EL (cell line): ENCODE data around the gene NCF2.
"Not testable (repeated sequence)": the region's sequence is repeated elsewhere in the genome, so short reads cannot be mapped to it uniquely, and the experiment has no call there.

Source experiments
- DNase-seq: peaks from one replicate; pipeline ENCODE4 v3.0.0-alpha.2; 2016

Gene NCF2, protein sequence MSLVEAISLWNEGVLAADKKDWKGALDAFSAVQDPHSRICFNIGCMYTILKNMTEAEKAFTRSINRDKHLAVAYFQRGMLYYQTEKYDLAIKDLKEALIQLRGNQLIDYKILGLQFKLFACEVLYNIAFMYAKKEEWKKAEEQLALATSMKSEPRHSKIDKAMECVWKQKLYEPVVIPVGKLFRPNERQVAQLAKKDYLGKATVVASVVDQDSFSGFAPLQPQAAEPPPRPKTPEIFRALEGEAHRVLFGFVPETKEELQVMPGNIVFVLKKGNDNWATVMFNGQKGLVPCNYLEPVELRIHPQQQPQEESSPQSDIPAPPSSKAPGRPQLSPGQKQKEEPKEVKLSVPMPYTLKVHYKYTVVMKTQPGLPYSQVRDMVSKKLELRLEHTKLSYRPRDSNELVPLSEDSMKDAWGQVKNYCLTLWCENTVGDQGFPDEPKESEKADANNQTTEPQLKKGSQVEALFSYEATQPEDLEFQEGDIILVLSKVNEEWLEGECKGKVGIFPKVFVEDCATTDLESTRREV

DNA sequence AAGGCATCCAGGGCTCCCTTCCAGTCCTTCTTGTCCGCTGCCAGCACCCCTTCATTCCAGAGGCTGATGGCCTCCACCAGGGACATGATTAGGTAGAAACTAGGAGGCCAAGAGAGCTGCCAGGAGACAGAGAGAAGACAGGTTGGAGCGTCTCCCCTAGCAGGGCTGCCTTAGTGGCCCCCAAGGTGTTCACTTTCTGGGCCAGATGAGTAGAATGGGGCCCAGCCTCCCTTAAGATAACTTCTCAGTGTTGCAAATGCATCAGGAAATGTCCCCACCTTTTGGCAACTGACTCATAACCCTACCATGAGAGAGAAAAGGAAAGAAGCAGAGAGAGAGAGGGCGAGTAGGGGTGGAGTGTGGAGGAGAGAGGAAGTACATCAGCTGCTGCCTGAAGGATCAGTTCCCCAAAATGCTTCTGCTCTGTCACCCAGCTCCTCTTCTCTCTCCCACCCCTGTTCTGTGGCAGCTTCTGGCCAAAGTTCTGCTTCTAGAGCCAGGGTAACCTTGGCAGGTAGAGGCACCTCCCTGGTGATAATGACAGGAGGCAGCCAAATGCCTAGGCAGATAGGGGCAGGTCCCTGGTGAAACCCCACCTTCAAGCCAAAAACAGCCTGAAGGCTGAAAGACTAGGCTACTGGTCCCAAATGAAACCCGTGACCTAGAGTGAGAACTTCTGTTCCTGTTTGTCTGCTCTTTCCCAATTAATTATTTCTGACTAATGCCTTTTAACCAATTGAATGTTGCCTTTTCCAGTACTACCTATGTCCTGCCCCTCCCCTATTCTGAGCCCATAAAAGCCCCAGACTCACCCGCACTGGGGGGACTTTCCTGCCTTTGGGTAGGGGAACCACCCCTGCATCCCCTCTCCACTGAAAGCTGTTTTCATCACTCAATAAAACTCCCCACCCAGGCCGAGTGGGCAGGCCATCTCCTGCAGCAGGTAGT, at the start of gene NCF2:
TSS of gene NCF2 (minus strand) at position 216 of the 948 bp plus-strand sequence. CDS start at position 86, 130 bp downstream.
- peak; percentile 52 for DNase-seq

DNA sequence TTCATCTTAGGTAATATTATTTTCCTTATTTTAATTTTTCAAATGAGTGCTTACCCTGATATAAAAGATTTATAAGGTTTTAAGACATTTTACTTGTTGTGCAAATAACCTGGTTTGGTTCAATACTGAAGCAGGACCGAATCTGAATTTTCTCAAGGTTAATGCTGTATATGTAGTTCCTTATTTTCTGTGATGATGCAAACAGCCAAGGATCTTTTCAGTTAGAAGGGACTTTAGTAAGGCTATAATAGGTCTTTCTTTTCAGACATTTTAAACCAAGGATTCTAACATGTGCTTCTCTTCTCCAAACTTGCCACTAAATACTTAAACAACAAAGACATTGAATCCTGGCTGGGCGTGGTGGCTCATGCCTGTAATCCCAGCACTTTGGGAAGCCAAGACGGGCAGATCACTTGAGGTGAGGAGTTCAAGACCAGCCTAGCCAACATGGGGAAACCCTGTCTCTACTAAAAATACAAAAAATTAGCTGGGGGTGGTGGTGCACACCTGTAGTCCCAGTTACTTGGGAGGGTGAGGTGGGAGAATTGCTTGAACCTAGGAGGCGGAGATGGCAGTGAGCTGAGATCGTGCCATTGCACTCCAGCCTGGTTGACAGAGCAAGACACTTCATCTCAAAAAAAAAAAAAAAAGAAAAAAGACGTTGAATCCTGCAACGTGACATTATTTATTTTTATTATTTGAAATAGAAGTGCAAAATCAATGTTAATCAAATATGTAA, 48.6 kb upstream of the NCF2 start:
- DNase-seq, result no peak

DNA sequence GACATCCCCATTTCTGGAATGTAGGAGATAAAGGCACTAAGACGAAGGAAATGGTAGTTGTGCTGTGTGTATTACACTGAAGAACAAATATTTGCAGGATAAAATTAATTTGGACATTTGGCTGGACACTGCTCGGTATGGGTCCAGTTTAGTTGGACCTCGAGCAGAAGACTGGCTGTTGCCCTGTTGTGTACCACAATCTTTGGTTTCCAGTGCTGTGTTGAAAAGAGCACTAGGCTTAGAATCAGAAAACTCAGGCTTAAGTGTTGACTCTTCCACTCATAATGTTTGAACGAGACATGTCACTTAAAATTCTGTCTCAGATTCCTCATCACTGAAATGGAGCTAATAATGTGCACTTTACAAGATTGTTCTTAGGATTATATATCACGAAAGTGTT, 46.5 kb upstream of the NCF2 start:
- DNase-seq, result no peak

DNA sequence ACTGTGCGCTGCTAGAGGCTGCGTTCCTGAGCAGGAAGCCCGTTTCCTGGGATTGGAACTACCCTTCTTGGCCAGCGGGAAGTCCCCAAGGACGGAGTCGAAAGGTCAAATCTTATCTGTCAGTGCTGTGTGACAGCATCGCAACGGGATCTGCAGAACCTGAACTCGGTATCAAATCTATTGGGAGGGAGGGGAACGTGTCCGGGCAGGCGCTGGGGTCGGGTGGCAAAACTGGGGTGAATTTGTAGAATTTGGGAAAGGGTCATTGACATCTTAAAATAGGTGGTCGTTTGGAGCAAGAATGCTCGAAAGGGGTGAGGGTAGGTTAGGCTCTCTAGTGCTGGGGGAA, 46.0 kb upstream of the NCF2 start:
- DNase-seq, result no peak

DNA sequence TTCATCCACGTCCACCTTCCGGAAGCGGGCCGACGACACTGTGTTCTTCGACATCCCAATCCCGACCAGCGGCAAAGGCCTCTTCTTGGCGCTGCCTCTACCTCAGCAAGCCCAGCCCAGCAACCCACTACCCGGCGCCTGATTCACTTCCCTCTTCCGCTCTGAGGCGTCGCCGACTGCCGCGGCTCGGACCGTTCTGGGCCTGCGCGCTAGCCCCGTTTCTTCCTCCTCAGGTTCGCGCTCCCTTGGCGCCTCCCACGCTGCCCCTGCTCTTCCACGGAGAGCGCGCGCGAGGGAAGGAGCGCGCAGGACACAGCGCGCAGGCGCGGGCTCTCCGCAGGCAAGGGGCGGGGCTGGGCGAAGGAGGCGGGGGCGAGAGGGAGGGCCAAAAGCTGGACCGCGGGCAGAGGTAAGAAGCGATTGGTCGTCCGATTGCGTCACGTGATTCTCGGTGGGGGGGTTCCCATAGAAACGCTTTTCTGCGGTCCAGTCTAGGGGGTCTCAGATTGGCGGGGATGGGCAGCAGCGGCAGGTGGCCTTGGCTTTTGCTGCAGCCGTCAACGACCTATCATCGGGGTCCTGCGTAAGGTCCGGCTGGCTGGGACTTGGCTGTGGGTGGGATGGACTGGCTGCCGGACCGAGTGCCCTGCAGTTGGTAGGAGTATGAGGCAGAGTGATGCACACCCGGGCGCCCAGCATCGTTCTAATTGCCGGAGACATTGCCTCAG, 45.5 kb upstream of the NCF2 start, which contains the start of gene ARPC5:
TSS of gene ARPC5 (minus strand) at position 178 of the 728 bp plus-strand sequence. CDS start at position 54, 124 bp downstream.
- peak; percentile 98 for DNase-seq

DNA sequence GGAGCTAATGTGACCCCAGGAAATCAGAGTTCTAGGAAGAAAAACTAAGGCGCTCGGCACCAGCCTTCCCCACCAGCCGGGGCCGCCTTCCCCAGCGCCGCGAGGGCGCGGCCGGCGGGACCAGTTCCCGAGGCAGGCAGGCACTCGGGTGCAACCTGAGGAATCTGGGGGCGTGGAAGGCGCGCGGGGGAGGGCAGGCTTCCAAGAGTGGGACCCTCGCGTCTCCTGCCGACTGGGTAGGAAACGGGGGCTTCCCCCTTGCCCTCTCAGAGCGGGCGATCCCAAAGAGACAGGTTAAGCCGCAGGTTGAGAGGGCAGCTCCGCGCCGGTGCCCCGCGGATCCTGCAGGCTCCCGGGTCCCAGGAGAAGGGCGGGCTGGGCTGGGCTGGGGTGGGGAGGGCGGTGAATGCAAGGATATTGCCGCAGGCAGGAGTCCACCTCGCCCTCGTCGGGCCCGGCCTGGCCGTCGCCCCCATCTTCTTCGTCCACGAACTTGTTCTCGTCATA, 44.9 kb upstream of the NCF2 start:
- peak; percentile 34 for DNase-seq

DNA sequence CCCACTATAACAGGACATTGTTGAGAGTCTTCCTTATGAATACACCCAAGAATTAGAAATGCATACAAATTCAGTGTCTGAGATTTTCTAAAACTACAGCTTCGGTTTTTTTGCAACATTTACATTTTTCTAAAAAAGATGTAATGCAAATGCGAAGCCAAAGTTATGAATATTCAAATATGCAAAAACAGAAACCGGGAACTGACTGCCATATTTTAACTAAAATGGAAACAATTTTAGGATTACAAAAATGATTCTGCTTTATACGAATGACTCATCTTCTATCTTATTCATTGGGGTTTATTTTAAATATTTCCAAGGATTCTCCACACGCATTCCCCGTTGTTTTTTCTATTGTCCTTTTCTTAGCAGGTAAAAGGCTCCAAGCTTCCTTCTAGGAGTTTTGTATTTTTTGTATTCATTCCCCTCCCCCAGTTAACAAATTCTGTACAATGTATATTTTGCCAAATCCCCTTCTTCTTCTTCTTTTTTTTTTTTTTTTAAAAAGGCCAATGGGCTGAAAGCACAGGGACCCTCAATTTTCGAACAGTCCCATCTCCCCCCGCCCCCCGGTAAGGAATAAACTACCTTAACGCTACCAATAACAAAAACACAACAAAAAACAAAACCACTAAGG, 44.3 kb upstream of the NCF2 start:
- no peak for DNase-seq

DNA sequence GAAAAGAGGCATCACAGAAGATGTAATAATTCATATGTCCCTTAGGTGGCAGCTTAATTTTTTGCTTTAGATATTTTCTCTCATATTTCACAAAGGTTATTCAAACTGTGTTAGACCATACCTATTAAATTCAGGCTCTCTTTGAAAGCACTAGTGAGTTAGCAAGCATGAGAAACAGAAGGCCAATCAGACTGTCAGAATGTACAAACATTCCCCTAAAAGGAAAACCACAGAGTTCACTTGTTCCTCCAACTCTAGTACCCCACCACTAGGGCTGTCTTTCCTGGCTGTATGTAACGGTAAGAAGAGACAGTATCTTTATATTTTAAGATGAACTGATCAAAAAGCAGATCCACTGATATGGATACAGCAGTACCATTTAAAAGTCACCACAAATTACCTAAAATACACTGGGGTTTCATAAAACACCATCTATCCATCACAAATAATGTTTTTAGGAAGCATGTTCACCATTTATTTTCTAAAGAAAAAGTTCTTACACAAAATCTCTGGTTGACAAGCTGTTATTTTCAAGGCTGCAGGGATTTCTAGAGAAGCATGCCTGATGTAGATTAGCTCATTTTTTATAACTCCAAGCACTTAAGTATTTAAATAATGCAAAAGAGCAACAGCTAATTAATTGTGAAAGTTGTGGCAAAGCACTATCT, 43.6 kb upstream of the NCF2 start:
- peak; percentile 90 for DNase-seq

DNA sequence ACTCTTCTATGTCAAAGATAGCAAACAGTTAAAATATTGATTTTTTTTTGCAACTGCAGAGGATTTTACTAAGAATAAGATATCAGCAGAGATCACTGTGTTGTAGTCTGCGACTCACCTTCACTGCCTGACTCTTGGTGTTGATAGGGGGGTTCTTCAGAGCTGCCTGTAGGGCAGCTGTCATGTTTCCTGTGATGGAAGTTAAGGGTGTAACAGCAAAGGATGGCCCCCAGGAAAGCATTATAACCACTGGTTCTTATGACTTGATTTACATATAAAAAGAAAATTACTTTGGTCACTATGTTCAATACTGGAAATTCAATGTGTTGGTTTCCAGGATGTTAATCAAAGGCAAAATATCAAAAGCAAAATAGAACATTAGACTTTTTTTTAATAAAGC, 42.7 kb upstream of the NCF2 start:
- peak; percentile 29 for DNase-seq

DNA sequence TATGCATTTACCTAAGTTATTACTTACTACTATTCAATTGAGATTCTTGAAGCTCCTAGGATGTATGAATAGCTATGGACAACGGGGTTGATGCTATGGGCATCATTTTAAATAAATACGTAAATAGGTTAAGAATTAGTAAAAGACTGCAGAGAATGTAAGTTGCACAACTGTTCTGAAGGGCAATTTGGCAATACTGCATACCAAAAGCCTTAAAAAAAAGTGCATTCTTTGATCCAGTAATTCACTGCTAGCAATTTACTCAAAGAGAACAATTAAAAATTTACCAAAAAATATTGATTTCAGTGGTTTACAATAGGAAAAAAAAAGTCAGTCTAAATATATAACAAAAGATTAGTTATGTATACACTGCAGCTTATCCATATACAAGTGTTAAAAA, 41.9 kb upstream of the NCF2 start:
- DNase-seq, result peak; percentile 73

DNA sequence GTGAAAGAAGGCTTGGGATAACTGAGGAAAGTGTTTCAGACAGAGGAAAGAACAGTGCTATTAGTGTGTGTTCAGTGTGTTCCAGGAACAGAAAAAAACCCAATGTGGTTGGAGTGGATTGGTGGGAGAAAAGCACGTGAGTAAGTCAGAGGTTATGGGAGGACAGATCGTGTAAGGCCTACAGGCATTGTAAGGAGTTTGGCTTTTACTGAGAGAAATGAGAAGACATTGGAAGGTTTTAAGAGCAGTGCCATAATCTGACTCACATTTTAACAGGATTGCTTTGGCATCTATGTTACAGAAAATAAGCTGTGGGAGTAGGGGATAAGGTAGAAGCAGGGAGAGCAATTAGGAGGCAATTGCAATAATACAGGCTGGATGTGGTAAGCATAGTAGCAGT, 40.5 kb upstream of the NCF2 start:
- DNase-seq, result peak; percentile 54

DNA sequence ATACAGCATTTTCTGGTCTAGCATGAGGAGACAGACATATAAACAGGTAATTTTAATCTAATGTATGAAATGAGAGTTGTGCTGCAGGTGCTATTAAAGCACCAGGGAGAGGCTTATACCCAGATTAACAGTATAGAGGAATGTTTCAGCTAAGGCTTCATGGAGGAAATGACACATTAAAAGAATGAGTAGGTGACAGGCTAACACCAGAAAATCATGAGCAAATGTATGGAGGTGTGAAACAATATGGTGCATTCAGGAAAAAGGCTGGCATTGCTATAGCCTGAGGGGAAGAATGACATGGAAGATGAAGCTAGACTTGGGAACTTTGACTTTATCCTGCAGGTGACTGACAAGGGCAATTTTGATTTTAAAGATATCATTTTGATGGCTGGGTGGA, 38.3 kb upstream of the NCF2 start:
- DNase-seq, result no peak

DNA sequence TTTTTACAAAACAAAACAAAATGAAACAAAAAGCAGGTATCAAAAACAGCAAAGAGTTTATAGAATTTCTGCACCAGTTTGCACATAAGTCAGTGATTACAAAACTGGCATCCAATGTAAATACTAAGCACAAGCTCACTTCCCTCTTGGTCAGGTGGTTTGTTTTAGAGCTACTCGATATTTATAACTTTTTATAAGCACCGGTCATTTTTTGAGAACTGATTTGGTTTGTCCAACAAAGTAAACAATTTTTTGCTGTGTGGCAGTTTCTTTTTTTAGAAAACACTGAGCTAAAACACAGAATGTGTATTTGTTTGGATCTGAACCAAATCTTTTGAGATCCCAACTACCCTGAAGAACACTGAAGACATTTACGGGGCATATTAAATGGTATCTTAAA, 36.0 kb upstream of the NCF2 start:
- DNase-seq, result not testable (repeated sequence)

DNA sequence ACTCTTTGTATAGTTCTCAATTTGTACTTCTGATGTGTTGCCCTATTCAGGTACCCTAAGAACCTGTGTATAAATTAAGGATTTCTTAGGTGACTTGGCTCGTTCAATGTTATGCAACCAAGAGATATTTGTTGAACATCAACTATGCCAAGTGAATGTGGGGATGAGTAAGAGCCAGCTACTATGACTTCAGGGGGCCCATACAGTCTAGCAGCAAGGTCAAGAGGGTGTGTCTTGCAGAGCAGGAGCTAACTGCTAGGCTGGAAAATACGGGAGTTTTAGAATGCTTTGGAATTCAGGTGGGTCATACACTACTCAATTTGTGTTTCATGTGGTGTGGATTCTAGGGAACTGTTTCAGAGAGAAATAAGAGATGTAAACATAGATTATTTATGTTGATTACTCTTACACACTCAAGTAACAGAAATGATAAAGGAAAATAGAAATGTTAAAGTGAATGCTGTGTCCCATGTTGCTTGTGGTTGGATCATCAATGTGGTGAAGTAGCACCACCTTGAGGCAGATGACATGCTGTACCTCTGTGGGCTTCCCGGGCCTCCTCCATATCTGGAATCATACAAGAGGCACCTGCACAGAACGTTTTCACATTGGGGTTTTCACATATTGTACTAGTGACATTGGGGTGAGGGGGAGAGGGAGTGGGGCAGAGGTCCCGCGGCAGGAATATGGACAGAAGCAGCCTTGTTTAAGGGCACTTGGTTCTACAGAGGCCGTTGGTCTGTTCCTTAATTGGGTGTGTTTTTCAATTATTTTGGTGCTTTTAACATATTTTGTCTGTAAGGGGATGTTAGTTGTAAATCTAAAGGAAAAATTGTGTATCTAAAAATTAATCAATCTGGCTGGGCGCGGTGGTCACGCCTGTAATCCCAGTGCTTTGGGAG, 32.9 kb upstream of the NCF2 start:
- DNase-seq, result peak; percentile 69

DNA sequence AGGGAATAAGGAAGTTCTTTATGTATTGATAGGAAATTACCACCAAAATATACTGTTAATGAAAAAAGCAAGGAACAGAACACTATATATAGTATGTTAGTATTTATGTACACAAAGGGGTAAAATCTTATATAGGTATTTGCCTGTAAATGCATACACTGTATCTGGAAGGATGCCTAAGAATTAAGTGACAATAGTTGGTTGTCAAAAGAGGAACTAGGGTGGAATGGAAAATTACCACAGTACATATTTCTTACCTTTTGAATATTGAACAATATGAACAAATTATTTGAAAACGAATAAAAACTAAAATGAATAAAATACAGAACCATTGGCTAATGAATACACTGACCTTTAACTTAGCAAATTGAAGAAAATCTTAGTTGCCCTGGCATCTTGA, 31.8 kb upstream of the NCF2 start:
- no peak for DNase-seq

DNA sequence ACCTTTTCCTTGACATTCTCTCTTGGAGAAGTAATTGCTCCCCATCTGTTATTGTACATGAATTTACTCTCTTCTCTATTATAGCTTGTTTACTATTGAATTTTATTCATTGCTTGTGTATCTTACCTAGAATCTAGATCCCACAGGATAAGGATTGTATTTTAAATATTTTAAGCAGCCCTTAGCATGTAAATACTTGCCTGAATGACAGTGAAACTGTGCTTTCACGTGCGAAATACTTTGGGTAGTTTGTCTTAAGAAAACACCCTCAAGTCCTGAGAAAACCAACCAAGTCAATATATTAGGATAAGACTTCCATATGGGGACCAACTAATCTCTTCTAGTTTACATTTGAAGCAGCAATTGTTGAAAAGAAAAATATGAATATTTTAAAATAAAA, 30.1 kb upstream of the NCF2 start:
- DNase-seq, result no peak

DNA sequence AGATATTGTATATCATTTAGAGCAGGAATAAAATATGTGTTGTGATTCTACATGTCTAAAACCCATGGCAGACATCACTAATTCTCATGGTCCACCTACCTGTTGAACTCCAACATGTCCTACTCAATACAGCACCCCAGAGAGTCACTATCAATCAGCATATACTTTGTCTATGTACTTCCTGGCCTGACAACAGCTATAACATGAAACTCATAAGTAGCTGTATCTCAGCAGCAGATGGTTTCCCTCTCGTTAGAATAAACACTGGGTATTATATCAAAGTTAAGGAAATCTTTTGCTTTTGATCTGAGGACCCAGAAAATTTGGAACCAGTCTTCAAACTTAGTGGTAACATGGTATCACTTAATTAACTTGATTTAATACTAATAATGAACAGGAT, 29.5 kb upstream of the NCF2 start:
- no peak for DNase-seq

DNA sequence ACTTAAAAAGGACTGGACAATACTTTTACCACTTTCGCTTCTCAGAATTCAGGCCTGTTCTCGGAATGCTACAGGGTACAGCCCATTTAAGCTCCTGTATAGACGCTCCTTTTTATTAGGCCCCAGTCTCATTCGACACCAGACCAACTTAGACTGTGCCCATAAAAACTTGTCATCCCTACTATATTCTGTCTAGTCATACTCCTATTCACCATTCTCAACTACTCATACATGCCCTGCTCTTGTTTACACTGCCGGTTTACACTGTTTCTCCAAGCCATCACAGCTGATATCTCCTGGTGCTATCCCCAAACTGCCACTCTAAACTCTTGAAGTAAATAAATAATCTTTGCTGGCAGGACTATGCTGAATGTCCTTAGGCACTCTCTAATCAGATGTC, 27.9 kb upstream of the NCF2 start:
- DNase-seq, result not testable (repeated sequence)

DNA sequence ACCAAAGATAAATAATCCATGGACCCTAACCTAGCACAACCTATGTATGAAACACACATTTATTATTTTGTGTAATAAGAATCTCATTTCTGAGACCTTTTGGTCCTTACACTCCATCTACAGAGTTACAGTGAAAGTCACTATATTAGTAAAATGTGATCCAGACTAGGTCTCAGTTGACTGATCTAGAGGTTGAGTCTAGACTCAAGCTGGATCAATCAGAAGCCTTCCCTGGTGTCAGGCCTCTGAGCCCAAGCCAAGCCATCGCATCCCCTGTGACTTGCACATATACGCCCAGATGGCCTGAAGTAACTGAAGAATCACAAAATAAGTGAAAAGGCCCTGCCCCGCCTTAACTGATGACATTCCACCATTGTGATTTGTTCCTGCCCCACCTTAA, 22.7 kb upstream of the NCF2 start:
- not testable (repeated sequence) for DNase-seq

DNA sequence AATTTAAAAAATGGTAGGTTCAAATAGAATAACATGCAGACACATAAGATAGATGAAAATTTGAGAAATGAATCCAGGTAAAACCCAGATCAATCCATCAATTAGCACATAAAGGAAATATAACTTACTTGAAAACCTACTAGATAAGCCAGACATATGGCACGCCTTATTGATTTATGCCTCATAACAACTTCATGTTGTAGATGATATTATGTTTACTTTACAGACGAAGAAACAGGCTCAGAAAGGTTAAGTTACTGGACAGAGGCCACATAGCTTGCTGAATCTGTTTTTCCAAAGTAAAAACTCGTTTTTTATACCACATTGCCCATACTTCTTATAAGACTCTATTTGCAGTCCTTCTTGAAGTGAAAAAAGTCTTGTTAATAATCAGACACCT, 22.1 kb upstream of the NCF2 start:
- no peak for DNase-seq
